Measurements from ENCODE around the gene PLXNA2. TPM values are rescaled to one million over a fixed set of nuclear protein-coding genes. Genes with fewer than 3 reads are reported as not detected.

The PLXNA2 gene
- total RNA-seq, 1 experiment from 2014 or later: 0.89 TPM

- POLR2A ChIA-PET: no interaction called here
- H3K36me3 ChIP-seq (ENCODE audit: control insufficient read depth in 1 of 2, insufficient read depth in 2 of 2, low read length in 2 of 2): no peaks in the 10 kb centered on the region
- peaks cover 8 to 13% of the 10 kb centered on the region in 2 experiments for H3K4me1 ChIP-seq (ENCODE audit: control insufficient read depth in 1 of 2, insufficient read depth in 2 of 2, low read length in 2 of 2)
- H2AFZ ChIP-seq (ENCODE audit: low read depth, low read length, poor library complexity, severe bottlenecking): no peak overlapping the region
- H3K4me2 ChIP-seq (ENCODE audit: low read length): no peak overlapping the region
- RAD21 ChIA-PET (ENCODE audit: low non-redundant PET in 1 of 2, low total read pairs in 2 of 2, uncharacterized antibody in 2 of 2, unreplicated experiment in 2 of 2): no interaction called here
- 0 out of 2 replicates have a peak, but pooled peaks cover 6% of the 10 kb centered on the region for H3K27me3 ChIP-seq (ENCODE audit: insufficient read depth, low read length)
- CTCF ChIA-PET: no interaction called here
- DNase-seq (ENCODE audit: low read depth, low spot score) (no peak), ATAC-seq (no peak)
- H3K9ac ChIP-seq (ENCODE audit: low read length): no peak overlapping the region
- BruUV-seq (replicated peaks): no TSS peak
- H3K27ac ChIP-seq (ENCODE audit: low read depth, low read length): no peak overlapping the region
- H3K9me3 ChIP-seq (ENCODE audit: control insufficient read depth in 1 of 2, insufficient read depth in 1 of 2, low read depth in 1 of 2, low read length in 2 of 2): no peaks in the 10 kb centered on the region
- no peaks in the 10 kb centered on the region for H4K20me1 ChIP-seq (ENCODE audit: insufficient read depth)
- no peaks in the 10 kb centered on the region for H3K79me2 ChIP-seq (ENCODE audit: insufficient read depth, low read length)
- H3K4me3 ChIP-seq (replicated peaks in 1 of 2; ENCODE audit: low read depth in 1 of 2, low read length in 2 of 2): no peak overlapping the region
- TF ChIP-seq SIN3A (IDR thresholded peaks at IDR 0.05; ENCODE audit: low read depth): no peak
- TF ChIP-seq SP1 (IDR thresholded peaks at IDR 0.05; ENCODE audit: low read depth): no peak
- TF ChIP-seq FOSL1 (IDR thresholded peaks at IDR 0.05; ENCODE audit: low read depth): no peak
- TF ChIP-seq JUND (IDR thresholded peaks at IDR 0.05): no peak
- no peak for TF ChIP-seq TCF7L2 (IDR thresholded peaks at IDR 0.05; ENCODE audit: borderline replicate concordance, extremely low read depth, insufficient read depth, insufficient read length)
- TF ChIP-seq REST (IDR thresholded peaks at IDR 0.05; ENCODE audit: low read depth): no peak
- TF ChIP-seq RAD21 (IDR thresholded peaks at IDR 0.05; ENCODE audit: low read depth): no peak
- TF ChIP-seq ELF1 (IDR thresholded peaks at IDR 0.05; ENCODE audit: borderline replicate concordance, low read depth): no peak
- TF ChIP-seq, protein P1, sequence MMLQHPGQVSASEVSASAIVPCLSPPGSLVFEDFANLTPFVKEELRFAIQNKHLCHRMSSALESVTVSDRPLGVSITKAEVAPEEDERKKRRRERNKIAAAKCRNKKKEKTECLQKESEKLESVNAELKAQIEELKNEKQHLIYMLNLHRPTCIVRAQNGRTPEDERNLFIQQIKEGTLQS (IDR thresholded peaks at IDR 0.05): no peak
- no peak for TF ChIP-seq ZFX (IDR thresholded peaks at IDR 0.05)
- TF ChIP-seq EZH2phosphoT487 (IDR thresholded peaks at IDR 0.05; ENCODE audit: borderline replicate concordance): no peak
- TF ChIP-seq EGR1 (IDR thresholded peaks at IDR 0.05; ENCODE audit: low read depth): no peak
- TF ChIP-seq CTCF (IDR thresholded peaks at IDR 0.05 in 2 of 3, conservative IDR thresholded peaks at IDR 0.05 in 1 of 3; ENCODE audit: borderline replicate concordance in 1 of 3, insufficient read depth in 1 of 3, low read depth in 2 of 3, low read length in 2 of 3): no peak
- TF ChIP-seq, protein P2, sequence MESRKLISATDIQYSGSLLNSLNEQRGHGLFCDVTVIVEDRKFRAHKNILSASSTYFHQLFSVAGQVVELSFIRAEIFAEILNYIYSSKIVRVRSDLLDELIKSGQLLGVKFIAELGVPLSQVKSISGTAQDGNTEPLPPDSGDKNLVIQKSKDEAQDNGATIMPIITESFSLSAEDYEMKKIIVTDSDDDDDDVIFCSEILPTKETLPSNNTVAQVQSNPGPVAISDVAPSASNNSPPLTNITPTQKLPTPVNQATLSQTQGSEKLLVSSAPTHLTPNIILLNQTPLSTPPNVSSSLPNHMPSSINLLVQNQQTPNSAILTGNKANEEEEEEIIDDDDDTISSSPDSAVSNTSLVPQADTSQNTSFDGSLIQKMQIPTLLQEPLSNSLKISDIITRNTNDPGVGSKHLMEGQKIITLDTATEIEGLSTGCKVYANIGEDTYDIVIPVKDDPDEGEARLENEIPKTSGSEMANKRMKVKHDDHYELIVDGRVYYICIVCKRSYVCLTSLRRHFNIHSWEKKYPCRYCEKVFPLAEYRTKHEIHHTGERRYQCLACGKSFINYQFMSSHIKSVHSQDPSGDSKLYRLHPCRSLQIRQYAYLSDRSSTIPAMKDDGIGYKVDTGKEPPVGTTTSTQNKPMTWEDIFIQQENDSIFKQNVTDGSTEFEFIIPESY (IDR thresholded peaks at IDR 0.05; ENCODE audit: extremely low read depth, insufficient replicate concordance, low read length): no peak
- no peak for TF ChIP-seq POLR2AphosphoS5 (IDR thresholded peaks at IDR 0.05; ENCODE audit: low read depth, low read length)
- TF ChIP-seq SRF (IDR thresholded peaks at IDR 0.05; ENCODE audit: low read depth): no peak
- TF ChIP-seq YY1 (IDR thresholded peaks at IDR 0.05; ENCODE audit: extremely low read depth, insufficient replicate concordance, low read depth, low read length): no peak
- TF ChIP-seq CBX3 (IDR thresholded peaks at IDR 0.05; ENCODE audit: low read depth): no peak
- no peaks in the 10 kb centered on the region for H3K9me2 ChIP-seq (ENCODE audit: insufficient read depth)
- intact Hi-C loops (cut with micrococcal nuclease): no loop called here
These were observed 55.6 kb downstream of the PLXNA2 start for GRCh38 chr1:208188607-208189006.

Measured in HCT116 (cell line).